ENCODE results near the gene SMG6.

GRCh38 chr17:2292100-2292499 is 11.5 kb downstream of the SMG6 start:
- TF ChIP-seq ZNF274 (IDR thresholded peaks at IDR 0.05; ENCODE audit: borderline replicate concordance, extremely low read depth, low read length): no peak
- no peak for TF ChIP-seq EZH2 (IDR thresholded peaks at IDR 0.05; ENCODE audit: low read depth, low read length, severe bottlenecking)
- no peak for TF ChIP-seq ATF3 (IDR thresholded peaks at IDR 0.05; ENCODE audit: insufficient read depth, low read depth, low read length)
- TF ChIP-seq, protein P1, sequence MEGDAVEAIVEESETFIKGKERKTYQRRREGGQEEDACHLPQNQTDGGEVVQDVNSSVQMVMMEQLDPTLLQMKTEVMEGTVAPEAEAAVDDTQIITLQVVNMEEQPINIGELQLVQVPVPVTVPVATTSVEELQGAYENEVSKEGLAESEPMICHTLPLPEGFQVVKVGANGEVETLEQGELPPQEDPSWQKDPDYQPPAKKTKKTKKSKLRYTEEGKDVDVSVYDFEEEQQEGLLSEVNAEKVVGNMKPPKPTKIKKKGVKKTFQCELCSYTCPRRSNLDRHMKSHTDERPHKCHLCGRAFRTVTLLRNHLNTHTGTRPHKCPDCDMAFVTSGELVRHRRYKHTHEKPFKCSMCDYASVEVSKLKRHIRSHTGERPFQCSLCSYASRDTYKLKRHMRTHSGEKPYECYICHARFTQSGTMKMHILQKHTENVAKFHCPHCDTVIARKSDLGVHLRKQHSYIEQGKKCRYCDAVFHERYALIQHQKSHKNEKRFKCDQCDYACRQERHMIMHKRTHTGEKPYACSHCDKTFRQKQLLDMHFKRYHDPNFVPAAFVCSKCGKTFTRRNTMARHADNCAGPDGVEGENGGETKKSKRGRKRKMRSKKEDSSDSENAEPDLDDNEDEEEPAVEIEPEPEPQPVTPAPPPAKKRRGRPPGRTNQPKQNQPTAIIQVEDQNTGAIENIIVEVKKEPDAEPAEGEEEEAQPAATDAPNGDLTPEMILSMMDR (IDR thresholded peaks at IDR 0.05; ENCODE audit: control extremely low read depth in 1 of 3, insufficient read depth in 1 of 3, low read depth in 1 of 3, low read length in 3 of 3): no peak
- no peak for TF ChIP-seq MAX (IDR thresholded peaks at IDR 0.05)
- TF ChIP-seq SIN3A (conservative IDR thresholded peaks at IDR 0.05 in 1 of 2, IDR thresholded peaks at IDR 0.05 in 1 of 2; ENCODE audit: low read depth in 1 of 2, low read length in 2 of 2): no peak
- TF ChIP-seq BCL11A (IDR thresholded peaks at IDR 0.05; ENCODE audit: low read depth in 2 of 2, low read length in 2 of 2): no peak
- TF ChIP-seq POLR2A (IDR thresholded peaks at IDR 0.05; ENCODE audit: control extremely low read depth in 1 of 2, low read depth in 2 of 2, low read length in 2 of 2): no peak
- TF ChIP-seq MAFK (IDR thresholded peaks at IDR 0.05; ENCODE audit: low read depth, low read length): no peak
